22Rv1 (cell line): Measurements from ENCODE around the gene BRD4.

ENCODE experiments used
- ZFX ChIP-seq: fragments of 450-650 bp; IDR thresholded peaks from 2 replicates; pipeline ENCODE4 v1.6.1; 2017; ENCODE audit warnings: antibody characterized with exemption, borderline replicate concordance
- TF ChIP-seq, protein P1 (sequence below): fragments of 450-650 bp; IDR thresholded peaks from 2 replicates; pipeline ENCODE4 v1.5.1; 2017; ENCODE audit warnings: mild to moderate bottlenecking

DNA sequence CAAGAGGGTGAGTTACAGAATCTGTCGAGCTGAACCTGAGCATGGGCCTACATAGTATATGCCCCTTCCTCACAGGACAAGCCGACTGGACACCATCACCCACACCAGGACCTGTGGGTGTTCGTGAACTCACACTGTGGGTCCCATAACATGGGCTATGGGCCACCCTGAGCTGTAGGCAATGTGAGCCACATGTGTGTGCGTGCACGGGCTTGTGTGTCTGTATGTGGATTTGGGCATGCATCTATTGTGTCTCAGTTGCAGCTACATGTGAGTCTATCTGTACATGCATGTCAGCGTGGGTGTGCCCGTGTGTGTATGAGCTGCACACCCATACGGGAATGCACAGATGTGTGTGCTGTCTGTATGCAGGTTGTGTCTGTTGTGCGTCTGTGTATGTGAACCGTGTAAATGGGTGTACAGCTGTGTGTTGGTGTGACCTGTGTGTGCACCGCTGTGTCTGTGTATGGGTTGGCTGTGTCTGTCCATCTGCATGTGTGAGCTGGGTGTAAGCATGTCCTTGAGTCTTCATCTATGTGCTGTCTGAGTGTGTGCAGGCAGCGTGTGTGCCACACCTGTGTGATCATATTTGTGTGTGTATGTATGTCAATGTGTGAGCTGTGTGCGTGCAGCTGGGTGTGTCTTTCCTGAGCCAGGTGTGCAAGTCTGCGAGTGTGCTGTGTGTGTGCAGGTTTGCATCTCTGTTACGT lies 133.2 kb downstream of the BRD4 start:
- TF ChIP-seq, protein P1, sequence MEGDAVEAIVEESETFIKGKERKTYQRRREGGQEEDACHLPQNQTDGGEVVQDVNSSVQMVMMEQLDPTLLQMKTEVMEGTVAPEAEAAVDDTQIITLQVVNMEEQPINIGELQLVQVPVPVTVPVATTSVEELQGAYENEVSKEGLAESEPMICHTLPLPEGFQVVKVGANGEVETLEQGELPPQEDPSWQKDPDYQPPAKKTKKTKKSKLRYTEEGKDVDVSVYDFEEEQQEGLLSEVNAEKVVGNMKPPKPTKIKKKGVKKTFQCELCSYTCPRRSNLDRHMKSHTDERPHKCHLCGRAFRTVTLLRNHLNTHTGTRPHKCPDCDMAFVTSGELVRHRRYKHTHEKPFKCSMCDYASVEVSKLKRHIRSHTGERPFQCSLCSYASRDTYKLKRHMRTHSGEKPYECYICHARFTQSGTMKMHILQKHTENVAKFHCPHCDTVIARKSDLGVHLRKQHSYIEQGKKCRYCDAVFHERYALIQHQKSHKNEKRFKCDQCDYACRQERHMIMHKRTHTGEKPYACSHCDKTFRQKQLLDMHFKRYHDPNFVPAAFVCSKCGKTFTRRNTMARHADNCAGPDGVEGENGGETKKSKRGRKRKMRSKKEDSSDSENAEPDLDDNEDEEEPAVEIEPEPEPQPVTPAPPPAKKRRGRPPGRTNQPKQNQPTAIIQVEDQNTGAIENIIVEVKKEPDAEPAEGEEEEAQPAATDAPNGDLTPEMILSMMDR = no peak
- no peak for TF ChIP-seq ZFX
